Measurements from ENCODE around the gene ZDHHC11B. TPM values are rescaled to one million over a fixed set of nuclear protein-coding genes. Genes with fewer than 3 reads are reported as not detected.

ZDHHC11B gene
- total and polyA plus RNA-seq, 2 donors, result 0.71 to 2.2 TPM

DNA sequence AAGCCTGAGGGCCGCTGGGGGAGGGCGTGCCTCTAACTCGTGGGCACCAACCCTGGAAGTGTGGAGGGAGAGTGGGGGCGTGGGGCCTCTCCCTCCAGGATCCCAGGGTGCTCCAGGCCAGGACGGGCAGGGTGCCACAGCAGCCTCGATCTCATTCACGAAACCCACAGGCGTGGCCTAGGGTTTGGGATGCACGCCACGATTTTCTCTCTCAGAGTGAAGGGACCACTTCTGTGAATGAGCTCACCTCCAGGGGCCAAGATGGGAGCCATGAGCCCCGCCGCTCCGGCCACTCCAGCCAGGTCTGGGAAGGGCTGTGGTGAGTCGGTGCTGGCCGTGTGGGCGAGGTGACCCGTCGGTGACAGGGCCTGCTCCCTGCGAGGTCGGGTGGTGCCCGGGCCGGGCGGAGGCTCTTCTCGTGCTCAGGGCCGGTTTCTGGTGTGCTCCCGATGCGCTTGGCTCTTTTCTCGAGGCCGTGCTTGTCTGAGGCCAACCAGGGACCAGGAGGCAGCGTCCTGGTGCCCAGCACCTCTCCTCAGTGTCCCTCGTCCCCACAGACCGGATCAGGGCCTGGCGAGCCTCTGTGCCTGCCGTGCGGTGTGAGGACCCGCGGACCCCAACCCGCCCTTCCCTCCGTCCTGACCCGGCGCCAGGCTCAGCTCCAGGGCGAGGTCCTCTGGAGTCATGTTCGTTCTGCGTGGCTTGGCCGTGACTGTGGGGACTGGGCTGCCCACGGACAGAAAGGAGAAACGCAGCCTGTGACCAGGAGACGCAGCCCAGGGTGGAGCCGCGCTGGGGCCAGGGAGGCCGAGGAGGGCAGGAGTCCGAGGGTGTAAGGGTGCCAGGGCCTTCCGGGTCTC lies 122.4 kb downstream of the ZDHHC11B start:
- H3K27me3 ChIP-seq (ENCODE audit: control insufficient read depth in 2 of 2, insufficient read depth in 1 of 2, low read length in 1 of 2), result no peaks in the 10 kb centered on the region
- H3K9me3 ChIP-seq (ENCODE audit: control insufficient read depth in 2 of 2, insufficient read depth in 1 of 2, low read length in 1 of 2), result peaks cover 0 to 17% of the 10 kb centered on the region in 2 donors
- WGBS, result 99% methylated on average over 53 of the region's 53 CpGs
- peaks cover 25 to 48% of the 10 kb centered on the region in 2 donors for H3K36me3 ChIP-seq (ENCODE audit: control insufficient read depth in 2 of 2, insufficient read depth in 2 of 2, low read length in 1 of 2)
- no peak overlapping the region for H3K4me3 ChIP-seq (ENCODE audit: low read length in 2 of 2)
- DNase-seq (ENCODE audit: low read depth in 6 of 9, low spot score in 9 of 9), result no peak
- no peak overlapping the region for H3K27ac ChIP-seq (ENCODE audit: low read depth in 1 of 2, low read length in 1 of 2)
- H3K4me1 ChIP-seq (ENCODE audit: control insufficient read depth in 2 of 2, insufficient read depth in 2 of 2, low read length in 2 of 2), result no peaks in the 10 kb centered on the region

GRCh38 chr5:660491-661030 lies 124.0 kb downstream of the ZDHHC11B start:
- Histone ChIP-seq H3K4me3 (ENCODE audit: low read length in 2 of 2) (no peak overlapping the region), H3K27ac (ENCODE audit: low read depth in 1 of 2, low read length in 1 of 2) (no peak overlapping the region), H3K36me3 (ENCODE audit: control insufficient read depth in 2 of 2, insufficient read depth in 2 of 2, low read length in 1 of 2) (peaks cover 28 to 44% of the 10 kb centered on the region in 2 donors), H3K4me1 (ENCODE audit: control insufficient read depth in 2 of 2, insufficient read depth in 2 of 2, low read length in 2 of 2) (no peaks in the 10 kb centered on the region), H3K9me3 (ENCODE audit: control insufficient read depth in 2 of 2, insufficient read depth in 1 of 2, low read length in 1 of 2) (peaks cover 0 to 17% of the 10 kb centered on the region in 2 donors), H3K27me3 (ENCODE audit: control insufficient read depth in 2 of 2, insufficient read depth in 1 of 2, low read length in 1 of 2) (no peaks in the 10 kb centered on the region)
- DNase-seq (ENCODE audit: low read depth in 6 of 9, low spot score in 9 of 9), result no peak
- 99% methylated on average over 11 of the region's 11 CpGs for WGBS

Other genes starting within 250 kb of the ZDHHC11B start
- 6.0 TPM for gene CEP72, start 172.4 kb downstream of the ZDHHC11B start, total RNA-seq
- 5.0 TPM for gene CEP72, start 172.4 kb downstream of the ZDHHC11B start, polyA plus RNA-seq
- gene TPPP, start 91.4 kb downstream of the ZDHHC11B start, total RNA-seq, result 0.24 TPM
- gene TPPP, start 91.4 kb downstream of the ZDHHC11B start, polyA plus RNA-seq, result 0.64 TPM
- 1.1 TPM for gene ZDHHC11, start 66.3 kb upstream of the ZDHHC11B start, total RNA-seq
- 9.6 TPM for gene ZDHHC11, start 66.3 kb upstream of the ZDHHC11B start, polyA plus RNA-seq
- 39.3 TPM for gene BRD9, start 108.1 kb upstream of the ZDHHC11B start, total RNA-seq
- 54.8 TPM for gene BRD9, start 108.1 kb upstream of the ZDHHC11B start, polyA plus RNA-seq
- gene TRIP13, start 108.2 kb upstream of the ZDHHC11B start, total RNA-seq, result 12.9 TPM
- 2.1 TPM for gene TRIP13, start 108.2 kb upstream of the ZDHHC11B start, polyA plus RNA-seq
- 5.1 TPM for gene NKD2, start 224.1 kb upstream of the ZDHHC11B start, total RNA-seq
- 12.4 TPM for gene NKD2, start 224.1 kb upstream of the ZDHHC11B start, polyA plus RNA-seq